Measurements from ENCODE around the gene SMIM35.

Gene SMIM35

DNA sequence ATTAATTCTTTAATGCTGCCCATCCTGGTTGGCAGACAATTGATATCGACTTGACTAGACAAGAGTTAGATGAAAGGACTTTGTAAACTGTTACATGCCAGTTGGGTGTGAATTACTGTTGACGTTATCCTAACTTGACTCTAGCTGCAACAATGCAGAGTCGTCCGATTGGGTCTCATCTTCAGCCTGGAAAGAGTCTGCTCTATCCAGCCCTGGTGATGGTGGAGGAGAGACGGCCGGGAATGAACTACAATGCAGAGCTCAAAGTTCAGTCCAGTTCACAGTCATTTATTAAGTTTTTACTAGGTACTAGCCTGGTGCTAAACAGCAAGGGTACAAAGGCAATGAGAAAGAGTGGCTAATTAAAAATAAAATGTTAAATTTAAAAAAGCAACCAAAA lies 4.9 kb upstream of the SMIM35 start:
- TF ChIP-seq CTCF (IDR thresholded peaks at IDR 0.05; ENCODE audit: borderline replicate concordance, control extremely low read depth, extremely low read depth, insufficient read depth, missing control alignments) = no peak
- in situ Hi-C loops (cut with MboI; ENCODE audit: low sequenced_read_pairs, unreplicated experiment) = no loop called here
- DNase-seq (ENCODE audit: low spot score) = no peak

GRCh38 chr11:118090545-118091162 lies 3.9 kb upstream of the SMIM35 start:
- DNase-seq (ENCODE audit: low spot score) = no peak
- TF ChIP-seq CTCF (IDR thresholded peaks at IDR 0.05; ENCODE audit: borderline replicate concordance, control extremely low read depth, extremely low read depth, insufficient read depth, missing control alignments) = no peak
- in situ Hi-C loops (cut with MboI; ENCODE audit: low sequenced_read_pairs, unreplicated experiment) = no loop called here

DNA sequence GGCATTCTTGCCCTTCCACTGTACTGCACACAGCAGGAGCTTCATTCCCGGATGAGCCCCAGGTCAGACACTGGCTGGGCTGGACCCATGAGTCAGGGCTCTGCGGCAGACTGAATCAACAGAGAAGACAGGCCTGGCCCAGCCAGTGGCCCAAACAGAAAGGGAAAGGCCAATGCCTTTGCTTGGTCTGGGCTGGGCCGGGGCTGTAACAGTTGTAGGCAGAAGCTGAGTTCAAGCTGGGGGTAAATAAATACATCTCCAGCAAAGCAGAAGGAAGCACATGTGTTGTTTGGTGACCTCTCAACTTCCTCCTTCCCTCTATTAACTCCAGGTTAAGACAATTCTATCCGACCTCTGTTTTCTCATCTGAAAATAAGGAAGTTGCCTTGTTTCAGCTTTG lies 1.8 kb upstream of the SMIM35 start:
- no peak for DNase-seq (ENCODE audit: low spot score)
- in situ Hi-C loops (cut with MboI; ENCODE audit: low sequenced_read_pairs, unreplicated experiment) = no loop called here
- no peak for TF ChIP-seq CTCF (IDR thresholded peaks at IDR 0.05; ENCODE audit: borderline replicate concordance, control extremely low read depth, extremely low read depth, insufficient read depth, missing control alignments)

GRCh38 chr11:118087931-118088330 lies 1.2 kb upstream of the SMIM35 start:
- no peak for DNase-seq (ENCODE audit: low spot score)
- TF ChIP-seq CTCF (IDR thresholded peaks at IDR 0.05; ENCODE audit: borderline replicate concordance, control extremely low read depth, extremely low read depth, insufficient read depth, missing control alignments) = no peak
- in situ Hi-C loops (cut with MboI; ENCODE audit: low sequenced_read_pairs, unreplicated experiment) = no loop called here

DNA sequence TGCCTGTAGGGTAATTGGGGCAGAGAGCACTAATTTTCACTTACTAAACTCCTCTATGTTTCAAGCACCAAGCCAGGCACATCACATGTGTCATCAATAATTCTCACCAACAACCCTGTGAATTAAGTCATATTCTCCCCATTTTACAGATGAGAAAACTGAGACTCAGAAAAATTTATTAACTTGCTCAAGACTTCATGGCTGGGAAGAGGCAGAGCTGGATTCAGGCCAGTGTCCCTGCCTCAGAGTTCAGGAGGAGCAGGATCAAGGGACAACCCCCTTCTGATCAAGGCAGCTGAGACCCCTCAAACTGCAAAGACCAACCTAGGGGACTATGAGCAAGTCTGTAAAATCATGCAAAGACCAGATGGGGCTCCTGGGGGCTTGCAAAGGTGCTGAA lies 2.1 kb downstream of the SMIM35 start:
- in situ Hi-C loops (cut with MboI; ENCODE audit: low sequenced_read_pairs, unreplicated experiment) = no loop called here
- TF ChIP-seq CTCF (IDR thresholded peaks at IDR 0.05; ENCODE audit: borderline replicate concordance, control extremely low read depth, extremely low read depth, insufficient read depth, missing control alignments) = no peak

GRCh38 chr11:118084247-118084646 lies 2.5 kb downstream of the SMIM35 start:
- in situ Hi-C loops (cut with MboI; ENCODE audit: low sequenced_read_pairs, unreplicated experiment) = no loop called here
- DNase-seq (ENCODE audit: low spot score) = no peak
- TF ChIP-seq CTCF (IDR thresholded peaks at IDR 0.05; ENCODE audit: borderline replicate concordance, control extremely low read depth, extremely low read depth, insufficient read depth, missing control alignments) = no peak

More for the DNA sequence above, 2.1 kb downstream of the SMIM35 start:
- no peak for DNase-seq (ENCODE audit: low spot score)
